SW480 (cell line): ENCODE data around the gene AK8.
"Not testable (repeated sequence)": the region's sequence is repeated elsewhere in the genome, so short reads cannot be mapped to it uniquely, and the experiment has no call there.

Experiments
- DNase-seq: peaks from one replicate; pipeline ENCODE4 v3.0.0-alpha.2; 2016; ENCODE audit warnings: low spot score

AK8 gene

DNA sequence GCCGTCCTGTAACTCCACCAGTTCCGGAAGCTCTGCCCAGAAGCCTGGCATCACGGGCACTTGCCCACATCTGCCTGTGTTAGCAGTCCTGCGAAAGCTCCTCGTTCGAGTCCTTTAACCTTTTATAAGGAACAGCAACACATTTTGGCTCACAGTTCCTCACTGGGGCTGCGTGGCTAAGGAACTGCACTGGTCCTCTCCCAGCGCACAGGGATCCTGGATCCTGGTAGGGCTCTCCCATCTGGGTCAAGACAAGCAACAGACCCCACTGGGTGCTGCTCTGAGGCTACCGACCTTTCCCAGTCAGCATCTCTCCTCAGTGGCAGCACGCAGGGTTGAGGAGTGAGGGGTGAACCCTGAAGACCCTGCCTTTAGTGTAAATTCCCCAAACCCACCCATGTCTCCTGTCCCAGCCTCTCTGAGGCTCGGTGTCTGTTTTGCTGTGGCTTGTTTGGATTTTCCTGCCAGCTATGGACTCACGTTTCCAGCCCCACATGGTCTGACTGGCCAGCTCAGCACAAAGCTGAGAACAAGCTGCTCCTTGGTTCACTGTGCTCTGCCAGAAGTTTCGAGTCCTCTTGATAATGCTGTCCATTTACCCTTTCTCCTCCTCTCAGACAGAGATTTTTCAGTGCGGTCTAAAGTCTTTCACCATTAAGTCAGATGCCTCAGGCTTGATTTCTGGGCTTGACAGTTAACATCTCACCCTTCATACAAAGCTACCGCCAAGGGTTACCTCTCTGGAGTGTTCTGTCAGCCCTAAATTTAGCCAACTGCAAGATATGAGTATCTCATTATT is 80.0 kb downstream of the AK8 start:
- no peak for DNase-seq

DNA sequence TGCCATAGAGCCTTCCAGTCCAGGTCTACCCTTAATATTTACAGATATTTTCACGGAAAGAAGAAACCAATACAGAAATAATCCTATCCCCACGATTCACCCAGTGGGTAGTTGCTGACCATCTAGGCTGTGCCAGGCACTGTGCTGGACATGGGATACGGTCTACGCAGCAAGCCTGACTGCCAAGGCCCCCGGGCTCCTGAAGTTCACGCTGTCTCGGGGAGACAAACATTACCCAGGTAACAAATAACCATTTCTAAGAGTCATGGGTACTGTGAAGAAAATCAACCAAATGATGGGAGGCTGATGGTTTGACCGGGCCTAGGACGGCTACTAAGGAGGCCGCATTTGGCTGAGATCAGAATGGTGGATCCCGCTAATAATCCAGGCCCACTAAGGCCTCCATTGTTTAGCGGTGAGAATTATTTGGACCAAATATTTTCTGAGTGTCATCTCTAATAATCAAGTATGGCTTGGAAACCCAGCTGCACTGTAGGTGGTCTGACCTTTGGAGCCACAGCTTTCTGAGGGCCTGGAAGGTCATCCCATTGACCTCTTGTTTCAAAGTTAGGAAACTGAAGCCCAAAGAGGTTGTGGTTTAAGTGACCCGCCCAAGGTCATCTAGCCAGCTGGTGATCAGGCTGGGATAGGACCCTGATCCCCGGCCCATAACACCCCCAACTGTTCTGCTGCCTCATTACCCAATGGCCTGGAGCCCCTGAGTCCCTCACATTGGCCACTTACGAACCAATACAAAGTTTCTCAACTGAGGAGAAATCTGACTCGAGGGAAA is 82.4 kb downstream of the AK8 start:
- no peak for DNase-seq

DNA sequence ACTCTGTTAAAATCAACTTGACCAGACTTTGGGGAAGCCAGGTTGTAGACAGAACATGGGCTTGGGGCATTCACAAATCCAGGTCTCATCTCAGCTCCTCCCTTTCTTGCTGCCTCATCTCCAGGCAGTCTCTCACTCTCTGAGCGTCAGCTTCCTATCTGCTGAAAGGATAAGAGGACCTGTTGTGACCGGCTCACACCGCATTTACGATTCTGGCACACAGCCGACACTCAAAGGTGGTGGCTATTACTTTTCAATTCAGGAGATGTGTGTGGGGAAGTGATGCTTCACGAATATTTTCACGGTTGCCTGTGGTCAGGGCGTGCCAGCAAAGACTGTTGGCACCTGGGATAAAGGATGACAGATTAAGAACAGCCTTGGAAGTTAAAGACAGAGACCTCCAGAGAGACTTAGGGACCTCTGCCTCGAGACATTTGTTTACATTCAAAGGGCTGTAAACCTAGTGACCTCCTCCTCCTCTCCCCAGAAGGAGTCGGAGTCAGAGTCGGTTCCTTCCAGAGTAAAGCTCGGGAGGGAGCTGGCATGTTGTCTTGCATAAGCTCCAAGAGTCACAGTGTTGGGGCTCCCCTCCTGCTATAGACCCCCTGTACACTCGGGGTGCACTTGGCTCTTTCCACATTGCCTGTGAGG is 83.2 kb downstream of the AK8 start:
- peak; percentile 33 for DNase-seq

DNA sequence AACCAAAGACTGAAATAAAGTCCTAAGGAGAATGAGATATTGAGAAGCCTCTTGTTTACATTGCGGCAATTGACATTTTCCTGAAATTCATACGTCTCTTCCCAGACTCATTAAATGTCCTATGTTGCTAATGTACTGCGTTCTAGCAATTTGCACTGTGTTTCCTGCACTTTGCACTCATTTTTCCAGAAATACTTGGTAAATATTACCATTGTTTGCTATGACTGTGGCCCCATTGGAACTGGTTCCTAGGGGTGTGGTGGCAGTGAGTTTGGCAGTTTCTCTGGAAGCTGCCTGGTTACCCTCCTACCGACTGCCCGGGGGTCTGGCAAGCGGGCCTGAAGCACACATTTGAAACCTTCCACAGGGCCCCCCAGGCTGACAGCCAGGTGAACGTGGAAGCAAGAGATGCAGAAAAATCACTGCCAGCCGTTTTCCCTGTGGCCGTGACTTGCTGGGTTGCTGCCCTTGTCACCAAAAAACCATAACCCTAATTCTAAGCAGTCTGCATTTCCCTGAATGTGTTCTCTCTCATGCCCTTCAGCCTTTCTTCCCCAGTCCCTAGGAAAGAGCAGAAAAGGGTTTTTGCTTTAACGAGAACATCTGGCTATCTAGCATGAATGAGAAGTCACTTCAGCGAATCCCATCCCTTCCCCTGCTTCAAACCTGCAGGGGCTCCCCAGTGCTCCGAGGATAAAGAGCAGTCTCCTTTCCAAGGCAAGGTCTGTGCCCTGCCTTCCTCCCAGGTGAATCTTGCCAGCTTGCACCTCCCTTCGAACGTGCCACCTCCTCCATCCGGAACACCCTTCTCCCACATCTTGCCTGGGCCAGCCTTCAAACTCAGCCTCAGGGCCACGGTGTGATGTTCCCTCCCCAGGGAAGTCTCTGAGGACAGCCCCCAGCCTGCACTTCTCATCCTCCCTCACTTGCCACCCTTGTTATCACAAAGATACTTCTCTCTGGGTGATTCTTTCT is 84.2 kb downstream of the AK8 start:
- DNase-seq, result no peak

DNA sequence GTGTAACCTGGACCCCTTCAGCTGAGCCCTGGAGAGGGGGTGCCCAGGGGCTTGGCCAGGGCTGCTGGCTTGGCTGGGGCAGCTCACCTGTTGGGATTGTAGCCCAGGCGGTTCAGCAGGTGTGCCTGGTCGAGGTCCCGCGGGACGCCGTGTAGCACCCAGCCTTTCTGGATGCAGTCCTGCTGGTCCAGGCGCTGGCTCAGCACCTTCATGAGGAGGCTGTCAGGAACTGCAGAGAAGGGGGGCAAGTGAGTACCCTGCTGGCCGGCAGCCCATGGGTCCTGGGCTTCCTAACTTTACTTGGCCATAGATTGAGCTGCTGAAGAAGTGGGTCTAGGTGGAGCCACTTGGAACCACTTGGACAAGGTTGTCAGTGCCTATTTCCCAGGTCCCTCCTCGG is 85.5 kb downstream of the AK8 start:
- DNase-seq, result no peak

DNA sequence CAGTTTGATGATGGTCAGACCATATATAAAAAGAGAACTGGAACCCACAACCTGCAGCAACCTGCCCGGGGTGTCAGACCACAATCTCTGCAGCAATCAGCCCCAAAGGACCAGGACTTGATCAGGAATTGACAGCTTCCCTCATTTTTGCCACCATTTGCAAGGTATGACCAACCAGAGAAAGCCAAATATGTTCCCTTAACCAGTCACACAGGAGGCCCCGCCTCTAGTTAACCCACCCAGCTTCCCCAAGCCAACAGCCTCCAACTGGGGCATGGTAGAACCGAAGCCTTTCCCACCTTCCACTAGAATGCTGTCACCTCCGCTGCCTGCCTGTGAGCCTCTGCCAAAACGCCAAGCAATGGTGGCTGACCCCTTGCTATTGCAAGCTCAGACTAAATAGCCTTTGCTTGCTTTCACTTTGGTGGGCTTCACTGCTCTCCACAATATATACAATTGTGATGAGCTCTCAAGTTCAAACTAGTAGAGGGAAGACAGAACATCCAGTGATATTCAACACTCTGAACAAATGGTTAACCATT is 86.3 kb downstream of the AK8 start:
- DNase-seq, result no peak

DNA sequence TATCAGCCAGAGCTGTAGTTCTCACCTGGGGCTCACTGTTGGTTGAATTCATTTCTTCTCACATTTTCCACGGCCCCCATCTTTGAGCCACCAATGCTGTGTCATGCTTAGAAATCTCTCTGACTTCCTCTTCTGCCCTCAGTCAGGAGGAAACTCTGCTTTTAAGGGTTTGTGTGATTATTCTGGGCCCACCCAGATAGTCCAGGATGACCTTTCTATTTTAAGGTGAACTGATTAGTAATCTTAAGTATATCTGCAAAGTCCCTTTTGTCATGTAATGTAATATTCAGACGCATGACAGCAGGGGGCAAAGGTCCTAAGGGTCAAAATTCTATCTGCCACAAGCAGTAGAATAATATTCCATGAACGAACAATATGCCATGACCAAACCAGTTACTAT is 88.4 kb downstream of the AK8 start:
- no peak for DNase-seq

DNA sequence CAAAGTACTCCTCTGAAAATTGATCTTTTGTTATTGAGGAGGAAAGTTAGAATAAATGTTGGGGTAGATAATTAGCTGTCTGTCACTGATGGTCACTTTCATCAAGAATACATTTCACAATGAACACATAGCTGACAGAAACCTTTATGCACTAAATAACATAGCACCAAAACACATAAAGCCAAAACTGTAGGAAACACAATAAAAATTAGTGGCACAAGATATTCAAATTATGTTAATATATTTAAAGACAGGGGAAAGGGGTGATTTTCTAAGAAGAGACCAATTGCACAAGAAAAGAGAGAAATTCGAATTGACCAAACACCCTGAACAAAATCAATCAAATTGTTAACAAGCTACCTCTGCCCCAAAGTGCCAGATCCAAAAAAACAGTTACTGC is 89.7 kb downstream of the AK8 start:
- DNase-seq, result no peak

DNA sequence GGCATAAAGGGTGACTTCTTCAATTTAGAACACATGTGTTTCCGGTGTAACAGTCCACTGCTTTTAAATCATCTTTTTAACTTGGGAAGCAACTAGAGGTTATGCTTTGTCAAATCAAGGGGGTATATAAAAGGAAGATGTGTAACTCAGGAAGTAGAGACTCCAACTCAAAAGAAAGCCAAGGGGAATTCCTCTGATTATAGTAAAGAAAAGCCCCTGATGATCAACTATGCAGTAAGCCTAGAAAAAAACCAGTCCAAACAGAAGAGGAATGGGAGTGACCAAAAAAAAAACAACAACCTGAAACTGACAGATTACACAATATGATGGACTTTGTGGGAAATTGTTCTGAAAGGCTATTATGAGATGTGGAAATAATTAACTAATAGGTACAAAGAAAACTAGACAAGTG is 90.3 kb downstream of the AK8 start:
- no peak for DNase-seq

DNA sequence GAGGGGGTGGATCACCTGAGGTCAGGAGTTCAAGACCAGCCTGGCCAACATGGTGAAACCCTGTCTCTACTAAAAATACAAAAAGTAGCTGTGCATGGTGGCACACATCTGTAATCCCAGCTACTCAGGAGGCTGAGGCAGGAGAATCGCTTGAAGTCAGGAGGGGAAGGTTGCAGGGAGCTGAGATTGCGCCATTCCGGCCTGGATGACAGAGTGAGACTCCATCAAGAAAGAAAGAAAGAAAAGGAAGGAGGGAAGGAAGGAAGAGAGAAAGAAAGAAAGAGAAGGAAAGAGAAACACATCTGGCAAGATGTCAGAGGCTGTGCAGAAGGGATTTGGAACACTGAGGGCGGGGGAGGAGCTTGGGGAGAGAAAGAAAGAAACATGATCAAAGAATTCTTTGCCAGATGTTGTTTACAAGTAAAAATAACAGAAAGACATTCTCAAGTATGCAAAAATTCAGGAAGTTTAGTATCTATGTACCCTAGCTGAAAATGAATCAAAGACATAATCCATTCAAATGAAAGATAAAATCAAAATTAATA is 93.7 kb downstream of the AK8 start:
- no peak for DNase-seq

DNA sequence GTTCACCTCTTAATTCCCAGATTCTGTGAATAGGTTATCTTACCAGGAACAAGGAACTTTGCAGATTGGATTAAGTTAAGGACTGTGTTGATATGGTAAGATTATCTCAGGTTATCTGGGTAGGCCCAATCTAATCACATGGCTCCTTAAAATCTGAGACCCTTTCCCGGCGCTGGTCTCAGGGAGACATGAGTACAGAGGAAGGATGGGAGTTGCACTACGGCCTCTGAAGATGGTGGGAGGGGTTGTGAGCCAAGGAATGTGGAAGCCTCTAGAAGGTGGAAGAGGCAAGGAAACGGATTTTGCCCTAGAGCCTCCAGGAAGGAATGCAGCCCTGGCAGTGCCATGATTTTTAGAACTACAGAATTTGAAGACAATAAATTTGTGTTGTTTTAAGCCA is 95.1 kb downstream of the AK8 start:
- no peak for DNase-seq

DNA sequence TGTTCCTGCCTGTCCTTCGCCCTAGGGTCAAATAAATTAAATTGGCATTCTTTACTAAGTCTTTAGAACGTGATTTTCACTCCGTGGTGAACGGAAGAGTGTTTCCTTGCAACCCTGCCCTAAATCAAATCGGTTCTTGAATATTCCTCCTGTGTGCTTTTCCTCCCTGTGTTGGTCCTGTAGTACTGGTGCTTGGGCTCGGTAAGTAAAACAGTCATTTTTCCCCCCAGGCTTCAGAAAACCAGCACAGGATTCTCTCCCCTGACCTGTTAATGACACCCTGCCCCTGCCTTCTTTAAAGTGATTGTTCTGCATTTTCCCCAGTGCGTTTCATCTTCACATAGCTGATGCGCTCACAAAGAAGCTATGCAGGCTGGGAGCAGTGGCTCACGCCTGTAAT is 96.0 kb downstream of the AK8 start:
- no peak for DNase-seq

DNA sequence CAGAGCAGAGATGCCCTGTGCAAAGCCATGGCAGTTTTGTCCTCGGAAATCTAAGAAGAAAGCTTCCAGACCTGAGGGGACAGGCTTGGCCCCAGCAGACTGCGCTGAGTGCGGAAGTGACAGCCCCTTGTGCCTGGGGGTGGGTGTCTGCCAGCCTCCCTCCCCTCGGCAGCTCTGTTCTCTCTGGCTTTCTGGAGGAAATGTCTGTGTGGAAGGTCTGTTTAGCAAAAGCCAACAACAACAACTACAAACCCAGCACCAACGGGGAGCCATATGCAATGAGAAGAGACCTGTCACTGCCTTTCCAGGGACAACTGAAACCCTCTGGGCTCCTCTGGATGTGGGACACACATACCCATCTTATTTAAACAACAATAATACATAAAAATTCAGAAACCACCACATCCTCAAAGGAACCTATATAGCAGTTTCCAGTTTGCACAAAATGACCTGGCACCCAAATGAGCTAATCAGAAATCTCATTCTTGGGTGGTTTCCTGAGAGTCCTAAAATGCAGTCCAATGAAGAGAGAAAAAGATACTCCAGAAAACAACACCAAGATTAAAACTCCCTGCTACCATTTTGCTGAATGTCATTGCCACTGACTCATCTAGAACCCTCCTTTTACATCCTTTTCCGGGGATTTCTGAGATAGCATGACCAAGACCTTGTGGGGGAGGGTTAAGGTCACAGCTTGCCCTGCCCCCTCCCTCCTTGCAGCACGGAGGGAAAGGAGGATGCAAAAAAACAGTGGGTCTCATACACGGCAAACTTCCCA is 97.7 kb downstream of the AK8 start:
- no peak for DNase-seq

DNA sequence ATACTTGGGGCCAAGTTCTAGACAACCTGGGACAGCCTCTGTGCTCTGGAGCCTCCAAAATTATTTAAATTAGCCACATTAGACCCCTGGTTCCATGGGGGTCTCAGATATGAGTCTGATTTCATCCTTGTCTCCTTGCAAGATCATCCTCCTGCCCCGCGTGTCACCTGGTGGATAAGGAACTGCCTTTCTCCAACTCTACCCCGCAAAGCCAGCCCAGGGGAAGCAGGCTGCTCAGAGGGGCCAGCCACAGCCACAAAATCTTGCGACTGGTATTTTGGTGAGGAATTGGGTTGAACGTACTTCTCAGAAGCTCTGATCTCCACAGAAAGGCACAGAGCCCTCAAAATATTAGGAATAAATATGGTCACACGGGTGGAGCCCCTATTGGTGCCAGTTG is 101.2 kb downstream of the AK8 start:
- DNase-seq, result no peak

DNA sequence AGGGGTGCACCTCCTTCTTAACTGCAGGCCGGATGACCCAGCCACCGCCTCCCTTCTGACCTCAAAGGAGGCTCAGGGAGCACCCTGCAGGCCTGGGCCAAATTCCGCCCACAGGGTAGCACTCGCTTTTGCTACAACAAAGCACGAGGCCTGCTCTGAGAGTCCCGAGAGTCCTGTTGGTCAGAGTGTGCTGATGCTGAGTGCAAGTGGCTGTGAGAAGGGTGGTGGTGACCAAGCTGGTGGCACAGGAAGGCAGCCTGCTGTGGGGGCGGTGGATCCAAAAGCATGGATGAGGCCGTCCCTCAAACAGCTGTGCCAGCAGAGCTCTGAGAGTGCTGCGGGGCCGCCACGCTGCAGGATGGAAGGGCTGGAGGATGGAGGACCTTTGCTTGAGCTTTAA is 101.8 kb downstream of the AK8 start:
- DNase-seq, result no peak

DNA sequence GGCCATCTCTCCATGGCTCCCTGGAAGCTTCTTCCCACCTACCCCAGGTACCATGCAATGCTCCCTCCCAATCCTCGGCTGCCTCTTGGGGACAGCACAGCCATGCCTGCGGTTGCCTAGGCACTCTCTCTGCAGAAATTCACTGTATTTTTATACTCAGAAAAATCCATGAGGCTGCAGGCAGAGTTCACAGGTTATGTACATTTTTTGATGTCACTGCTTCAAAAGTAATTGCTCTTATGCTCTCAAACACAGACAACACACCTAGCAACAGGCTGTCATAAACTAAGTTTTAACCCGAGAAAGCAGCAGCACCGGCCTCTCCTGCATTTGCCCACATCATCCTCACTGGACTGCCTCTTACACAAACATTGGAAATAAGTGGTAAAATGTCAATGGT is 102.4 kb downstream of the AK8 start:
- no peak for DNase-seq

DNA sequence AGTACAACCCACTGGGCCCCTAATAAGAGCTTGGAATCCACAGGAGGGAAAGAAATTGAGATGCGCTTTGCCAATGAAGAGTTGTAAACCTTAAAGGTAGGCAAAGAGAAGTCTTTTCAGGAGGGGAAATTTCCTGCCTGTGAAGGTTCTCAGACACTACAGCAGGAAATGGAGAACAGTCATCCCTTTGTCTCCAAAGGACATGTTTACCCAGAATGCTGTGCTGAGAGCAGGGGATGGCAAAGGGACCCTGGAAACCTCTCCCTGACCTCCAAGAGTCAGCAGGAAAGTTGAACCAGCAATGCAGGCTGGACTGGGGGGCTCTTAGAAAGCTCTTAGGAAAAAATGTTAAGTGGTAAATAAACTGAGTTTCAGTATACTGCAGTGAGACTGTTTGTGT is 103.2 kb downstream of the AK8 start:
- no peak for DNase-seq

DNA sequence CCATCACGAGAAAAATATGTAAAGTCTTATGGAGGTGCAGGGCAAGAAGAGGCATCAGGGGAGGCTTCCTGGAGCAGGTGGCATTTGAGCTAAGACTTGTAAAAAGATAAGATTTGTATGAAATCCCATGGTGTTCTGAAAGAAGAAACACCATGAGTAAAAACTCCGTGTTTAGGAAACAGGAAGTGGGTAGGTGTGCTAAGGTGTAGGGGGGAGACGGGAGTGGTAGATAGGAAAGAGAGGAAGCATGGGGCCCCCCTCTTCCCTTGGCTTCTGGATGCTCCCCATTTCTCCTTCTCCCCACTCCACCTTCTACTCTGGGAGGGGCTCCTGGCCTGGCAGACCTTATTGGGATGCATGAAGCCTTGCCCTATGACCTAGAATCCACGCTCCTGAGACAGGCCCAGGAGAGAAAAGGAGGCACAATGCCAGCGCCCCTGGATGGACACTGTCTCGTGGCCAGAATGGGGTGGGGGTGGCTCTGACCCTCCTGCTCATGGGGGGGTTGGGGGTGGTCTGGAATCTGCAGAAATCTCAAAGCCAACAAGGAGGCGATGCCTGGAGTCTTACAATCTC is 104.2 kb downstream of the AK8 start:
- DNase-seq, result no peak

DNA sequence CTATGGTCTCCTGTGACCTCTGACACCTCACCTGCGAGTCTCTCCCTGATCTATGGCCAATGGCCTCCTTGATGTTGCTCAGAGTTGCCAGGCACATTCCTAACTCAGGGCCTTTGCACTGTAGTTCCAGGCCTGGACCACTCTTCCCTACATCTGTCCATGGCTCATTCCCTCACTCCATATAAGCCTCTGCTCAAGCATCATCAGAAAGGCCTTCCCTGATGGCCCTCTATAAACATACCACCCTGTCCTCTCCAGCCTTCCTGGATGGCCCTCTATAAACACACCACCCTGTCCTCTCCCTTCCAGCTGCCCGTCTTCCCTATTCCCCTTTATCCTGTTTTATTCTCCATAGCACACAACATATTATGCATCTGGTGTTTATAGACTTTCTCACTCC is 105.0 kb downstream of the AK8 start:
- no peak for DNase-seq

DNA sequence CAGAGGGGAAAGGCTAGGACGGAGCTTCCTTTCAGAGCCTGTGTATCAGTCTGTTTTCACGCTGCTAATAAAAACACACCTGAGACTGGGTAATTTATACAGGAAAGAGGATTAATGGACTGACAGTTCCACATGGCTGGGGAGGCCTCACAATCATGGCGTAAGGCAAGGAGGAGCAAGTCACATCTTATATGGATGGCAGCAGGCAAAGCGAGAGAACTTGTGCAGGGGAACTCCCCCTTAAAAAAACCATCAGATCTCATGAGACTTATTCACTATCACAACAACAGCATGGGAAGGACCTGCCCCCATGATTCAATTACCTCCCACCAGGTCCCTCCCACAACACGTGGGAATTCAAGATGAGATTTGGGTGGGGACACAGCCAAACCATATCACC is 106.3 kb downstream of the AK8 start:
- not testable (repeated sequence) for DNase-seq
